Measurements from ENCODE around the gene THRAP3. TPM values are rescaled to one million over a fixed set of nuclear protein-coding genes. Genes with fewer than 3 reads are reported as not detected.
A peak's percentile ranks its signal among the peaks of the same experiment; 100 is the strongest.

The THRAP3 gene
- total and polyA plus RNA-seq, 12 donors, result 22.8 to 109 (median 98.9) TPM

DNA sequence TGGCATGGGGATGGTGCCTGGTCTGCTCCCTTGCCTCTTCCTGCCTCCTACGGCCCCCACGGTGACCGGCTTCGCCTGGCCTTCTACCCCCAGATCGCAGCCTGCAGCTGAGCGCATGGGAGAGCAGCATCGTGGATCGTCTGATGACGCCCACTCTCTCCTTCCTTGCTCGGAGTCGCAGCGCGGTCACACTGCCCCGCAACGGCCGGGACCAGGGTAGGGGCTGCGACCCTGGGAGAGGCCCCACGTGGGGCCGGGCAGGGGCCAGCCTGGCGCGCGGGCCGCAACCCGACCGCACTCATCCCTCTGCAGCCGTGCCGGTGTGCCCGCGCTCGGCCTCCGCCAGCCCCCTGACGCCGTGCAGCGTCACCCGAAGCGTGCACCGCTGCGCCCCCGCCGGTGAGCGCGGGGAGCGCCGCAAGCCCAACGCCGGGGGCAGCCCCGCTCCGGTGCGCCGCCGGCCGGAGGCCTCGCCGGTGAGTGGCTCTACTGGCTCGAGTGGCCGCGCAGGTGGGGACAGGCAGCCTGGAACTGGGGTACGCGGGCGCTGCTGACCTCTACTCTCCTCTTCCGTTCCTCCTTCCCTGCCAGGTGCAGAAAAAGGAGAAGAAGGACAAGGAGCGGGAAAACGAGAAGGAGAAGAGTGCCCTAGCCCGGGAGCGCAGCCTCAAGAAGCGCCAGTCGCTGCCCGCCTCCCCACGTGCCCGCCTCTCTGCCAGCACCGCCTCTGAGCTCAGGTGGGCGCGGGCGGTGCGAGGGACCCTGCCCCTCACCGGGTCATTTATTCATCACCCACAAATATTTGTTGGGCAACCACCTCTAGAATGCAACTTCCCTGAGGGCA is 47.9 kb upstream of the THRAP3 start:
- H3K4me3 ChIP-seq, result peak overlapping the region in 1 of 10 donors; percentile 5
- peak in 1 of 2 donors; percentile 60 for DNase-seq

DNA sequence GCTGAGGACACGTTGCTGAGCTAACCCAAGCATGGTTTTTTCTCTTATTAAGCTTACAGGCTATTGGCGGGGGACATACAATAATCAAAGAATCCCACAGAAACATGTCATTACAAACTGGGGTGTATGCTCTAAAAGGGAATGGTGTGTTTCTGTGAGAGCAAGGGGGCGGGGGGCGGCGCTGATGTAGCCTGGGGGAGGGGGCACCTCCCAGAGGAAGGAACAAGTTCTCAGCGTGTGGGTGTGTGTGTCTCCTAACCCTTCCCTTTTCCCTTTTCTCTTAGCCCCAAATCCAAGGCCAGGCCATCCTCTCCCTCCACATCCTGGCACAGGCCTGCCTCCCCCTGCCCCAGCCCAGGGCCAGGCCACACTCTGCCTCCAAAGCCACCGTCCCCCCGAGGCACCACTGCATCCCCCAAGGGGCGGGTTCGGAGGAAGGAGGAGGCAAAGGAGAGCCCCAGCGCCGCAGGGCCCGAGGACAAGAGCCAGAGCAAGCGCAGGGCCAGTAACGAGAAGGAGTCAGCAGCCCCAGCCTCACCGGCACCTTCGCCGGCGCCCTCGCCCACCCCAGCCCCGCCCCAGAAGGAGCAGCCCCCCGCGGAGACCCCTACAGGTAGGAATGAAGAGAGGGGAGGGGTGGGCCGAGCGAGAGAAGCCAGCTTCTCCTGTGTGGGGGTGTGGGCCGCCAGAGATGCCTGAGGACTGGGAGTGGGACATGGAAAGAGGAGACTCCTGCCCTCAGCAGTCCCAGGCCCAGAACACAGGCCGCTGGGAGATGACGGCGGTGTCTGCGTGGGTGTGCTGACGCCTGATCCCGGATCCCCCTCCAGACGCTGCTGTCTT is 46.4 kb upstream of the THRAP3 start:
- DNase-seq, result no peak
- TF ChIP-seq, protein P1, sequence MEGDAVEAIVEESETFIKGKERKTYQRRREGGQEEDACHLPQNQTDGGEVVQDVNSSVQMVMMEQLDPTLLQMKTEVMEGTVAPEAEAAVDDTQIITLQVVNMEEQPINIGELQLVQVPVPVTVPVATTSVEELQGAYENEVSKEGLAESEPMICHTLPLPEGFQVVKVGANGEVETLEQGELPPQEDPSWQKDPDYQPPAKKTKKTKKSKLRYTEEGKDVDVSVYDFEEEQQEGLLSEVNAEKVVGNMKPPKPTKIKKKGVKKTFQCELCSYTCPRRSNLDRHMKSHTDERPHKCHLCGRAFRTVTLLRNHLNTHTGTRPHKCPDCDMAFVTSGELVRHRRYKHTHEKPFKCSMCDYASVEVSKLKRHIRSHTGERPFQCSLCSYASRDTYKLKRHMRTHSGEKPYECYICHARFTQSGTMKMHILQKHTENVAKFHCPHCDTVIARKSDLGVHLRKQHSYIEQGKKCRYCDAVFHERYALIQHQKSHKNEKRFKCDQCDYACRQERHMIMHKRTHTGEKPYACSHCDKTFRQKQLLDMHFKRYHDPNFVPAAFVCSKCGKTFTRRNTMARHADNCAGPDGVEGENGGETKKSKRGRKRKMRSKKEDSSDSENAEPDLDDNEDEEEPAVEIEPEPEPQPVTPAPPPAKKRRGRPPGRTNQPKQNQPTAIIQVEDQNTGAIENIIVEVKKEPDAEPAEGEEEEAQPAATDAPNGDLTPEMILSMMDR (IDR thresholded peaks at IDR 0.05), result no peak
- no peak for ATAC-seq
- no peaks in the 10 kb centered on the region for H3K27me3 ChIP-seq
- H3K27ac ChIP-seq, result peak overlapping the region; percentile 26 to 100 (median 89)
- H3K36me3 ChIP-seq, result peaks cover 10 to 100% (median 78%) of the 10 kb centered on the region in 9 donors
- WGBS, 2 donors, result 62 to 69% methylated on average over 32 to 33 of the region's 33 CpGs
- intact Hi-C loops (cut with DNase I), result no loop called here
- peaks cover 19 to 68% (median 44%) of the 10 kb centered on the region in 9 donors for H3K4me1 ChIP-seq
- no peaks in the 10 kb centered on the region for H3K9me3 ChIP-seq
- H3K4me3 ChIP-seq, result no peak overlapping the region

More for the DNA sequence above, 47.9 kb upstream of the THRAP3 start:
- TF ChIP-seq, protein P1 (IDR thresholded peaks at IDR 0.05), result peak in 8 of 9 donors; percentile 14 to 51 (median 41)
- peak; percentile 9 to 58 (median 37) for ATAC-seq
- WGBS, 2 donors, result 66 to 68% methylated on average over 43 to 76 of the region's 76 CpGs
- Histone ChIP-seq H3K9me3 (no peaks in the 10 kb centered on the region), H3K36me3 (peaks cover 13 to 100% (median 89%) of the 10 kb centered on the region in 9 donors), H3K27ac (peak overlapping the region; percentile 65 to 100 (median 89)), H3K27me3 (no peaks in the 10 kb centered on the region), H3K4me1 (peaks cover 23 to 78% (median 56%) of the 10 kb centered on the region in 9 donors)
- intact Hi-C loops (cut with DNase I), result no loop called here

DNA sequence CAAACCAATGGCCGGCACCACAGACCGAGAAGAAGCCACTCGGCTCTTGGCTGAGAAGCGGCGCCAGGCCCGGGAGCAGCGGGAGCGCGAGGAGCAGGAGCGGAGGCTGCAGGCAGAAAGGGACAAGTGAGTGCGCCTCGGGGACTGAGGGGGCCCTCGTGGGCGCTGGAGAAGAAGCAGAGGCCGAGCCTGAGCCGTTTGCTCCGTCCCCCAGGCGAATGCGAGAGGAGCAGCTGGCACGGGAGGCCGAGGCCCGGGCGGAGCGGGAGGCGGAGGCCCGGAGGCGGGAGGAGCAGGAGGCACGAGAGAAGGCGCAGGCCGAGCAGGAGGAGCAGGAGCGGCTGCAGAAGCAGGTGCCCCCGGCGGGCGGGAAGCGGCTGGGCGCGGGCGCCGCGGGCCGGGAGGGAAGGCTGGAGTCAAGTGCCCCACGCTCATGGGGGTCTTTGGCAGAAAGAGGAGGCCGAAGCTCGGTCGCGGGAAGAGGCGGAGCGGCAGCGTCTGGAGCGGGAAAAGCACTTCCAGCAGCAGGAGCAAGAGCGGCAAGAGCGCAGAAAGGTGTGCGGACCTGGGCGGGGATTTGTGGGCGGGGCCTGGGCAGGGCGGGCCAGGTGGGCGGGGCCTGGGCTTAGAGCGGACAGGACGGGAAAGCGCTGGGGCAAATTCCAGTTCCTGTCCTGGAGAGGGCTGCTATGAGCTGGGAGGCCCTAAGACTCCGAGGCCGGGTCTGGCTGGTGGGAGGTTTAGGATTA is 45.6 kb upstream of the THRAP3 start:
- no peaks in the 10 kb centered on the region for H3K27me3 ChIP-seq
- H3K36me3 ChIP-seq, result peaks cover 10 to 95% (median 70%) of the 10 kb centered on the region in 9 donors
- peak in 7 of 8 donors; percentile 10 to 46 (median 35) for ATAC-seq
- TF ChIP-seq, protein P1 (IDR thresholded peaks at IDR 0.05), result no peak
- H3K4me1 ChIP-seq, result peaks cover 19 to 68% (median 37%) of the 10 kb centered on the region in 9 donors
- 49 to 64% methylated on average over 62 of the region's 62 CpGs for WGBS, 2 donors
- peak overlapping the region; percentile 26 to 100 (median 89) for H3K27ac ChIP-seq
- no peak for DNase-seq
- no peak overlapping the region for H3K4me3 ChIP-seq
- intact Hi-C loops (cut with DNase I), result no loop called here
- no peaks in the 10 kb centered on the region for H3K9me3 ChIP-seq
